Loucy (cell line): ENCODE results near the gene RRAS.

Source experiments
- EZH2phosphoT487 ChIP-seq: fragments of 200-600 bp; IDR thresholded peaks from 2 replicates; pipeline ENCODE4 v1.6.1; 2018; ENCODE audit warnings: antibody characterized with exemption, mild to moderate bottlenecking, moderate library complexity, borderline replicate concordance
- TF ChIP-seq, protein P1 (sequence below): fragments of 200-600 bp; sonication (generic); conservative IDR thresholded peaks from 2 replicates; pipeline ENCODE4 v1.5.1; 2014; ENCODE audit warnings: mild to moderate bottlenecking, antibody characterized with exemption, low read length

DNA sequence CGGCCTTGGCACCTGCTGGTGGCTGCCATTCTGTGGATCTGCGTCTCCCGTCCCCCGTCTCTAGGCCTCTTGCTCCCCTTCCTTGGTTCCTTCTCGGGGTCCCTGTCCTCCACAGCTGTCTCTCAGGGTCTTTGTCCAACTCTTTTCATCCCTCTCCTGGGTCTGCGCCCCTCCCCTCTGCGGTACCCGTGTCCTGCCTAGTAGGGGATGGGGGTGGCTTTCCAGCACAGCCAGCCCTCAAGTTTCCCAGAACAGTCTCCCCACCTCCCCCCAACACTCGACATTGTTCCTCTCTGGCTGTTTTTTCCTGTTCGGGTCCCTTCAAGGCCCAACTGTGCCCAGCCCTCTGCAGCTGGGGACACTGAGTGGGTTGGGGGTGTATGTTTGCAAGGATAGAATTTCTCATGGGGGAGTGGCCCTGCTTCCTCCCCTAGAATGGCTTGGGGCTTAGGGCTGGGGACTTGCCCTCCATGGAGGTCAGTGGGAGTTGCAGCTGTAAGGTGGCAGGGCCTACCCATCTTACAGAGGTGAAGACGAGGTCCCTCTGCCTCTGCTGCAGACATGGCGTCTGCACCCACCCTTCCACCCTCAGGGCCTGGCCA lies 48.7 kb upstream of the RRAS start:
- no peak for TF ChIP-seq EZH2phosphoT487
- TF ChIP-seq, protein P1, sequence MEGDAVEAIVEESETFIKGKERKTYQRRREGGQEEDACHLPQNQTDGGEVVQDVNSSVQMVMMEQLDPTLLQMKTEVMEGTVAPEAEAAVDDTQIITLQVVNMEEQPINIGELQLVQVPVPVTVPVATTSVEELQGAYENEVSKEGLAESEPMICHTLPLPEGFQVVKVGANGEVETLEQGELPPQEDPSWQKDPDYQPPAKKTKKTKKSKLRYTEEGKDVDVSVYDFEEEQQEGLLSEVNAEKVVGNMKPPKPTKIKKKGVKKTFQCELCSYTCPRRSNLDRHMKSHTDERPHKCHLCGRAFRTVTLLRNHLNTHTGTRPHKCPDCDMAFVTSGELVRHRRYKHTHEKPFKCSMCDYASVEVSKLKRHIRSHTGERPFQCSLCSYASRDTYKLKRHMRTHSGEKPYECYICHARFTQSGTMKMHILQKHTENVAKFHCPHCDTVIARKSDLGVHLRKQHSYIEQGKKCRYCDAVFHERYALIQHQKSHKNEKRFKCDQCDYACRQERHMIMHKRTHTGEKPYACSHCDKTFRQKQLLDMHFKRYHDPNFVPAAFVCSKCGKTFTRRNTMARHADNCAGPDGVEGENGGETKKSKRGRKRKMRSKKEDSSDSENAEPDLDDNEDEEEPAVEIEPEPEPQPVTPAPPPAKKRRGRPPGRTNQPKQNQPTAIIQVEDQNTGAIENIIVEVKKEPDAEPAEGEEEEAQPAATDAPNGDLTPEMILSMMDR, result no peak
